ENCODE data around the gene MPG.
"Not testable (repeated sequence)": the region's sequence is repeated elsewhere in the genome, so short reads cannot be mapped to it uniquely, and the experiment has no call there.

Gene MPG

DNA sequence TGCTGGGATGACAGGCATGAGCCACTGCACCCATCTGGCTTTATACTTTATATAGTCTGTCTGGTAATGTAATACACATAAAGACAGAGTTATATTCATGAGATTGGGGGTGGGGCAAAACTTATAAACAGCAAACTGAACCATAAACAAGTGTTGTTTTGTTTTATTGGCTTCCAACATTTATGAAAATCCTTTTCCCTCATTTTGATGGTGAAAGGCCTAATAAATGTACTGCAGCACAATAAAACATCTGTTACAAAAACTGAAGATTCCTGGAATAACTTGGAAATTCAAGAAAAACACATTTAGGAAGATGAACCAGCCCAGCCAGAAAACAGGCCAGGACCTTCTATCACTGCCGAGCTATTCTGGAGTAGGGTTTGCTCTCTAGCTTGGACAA, 44.3 kb downstream of the MPG start:
- H3K4me3 ChIP-seq (ENCODE audit: control insufficient read depth, low read depth, low read length) = no peak overlapping the region
- TF ChIP-seq, protein P1, sequence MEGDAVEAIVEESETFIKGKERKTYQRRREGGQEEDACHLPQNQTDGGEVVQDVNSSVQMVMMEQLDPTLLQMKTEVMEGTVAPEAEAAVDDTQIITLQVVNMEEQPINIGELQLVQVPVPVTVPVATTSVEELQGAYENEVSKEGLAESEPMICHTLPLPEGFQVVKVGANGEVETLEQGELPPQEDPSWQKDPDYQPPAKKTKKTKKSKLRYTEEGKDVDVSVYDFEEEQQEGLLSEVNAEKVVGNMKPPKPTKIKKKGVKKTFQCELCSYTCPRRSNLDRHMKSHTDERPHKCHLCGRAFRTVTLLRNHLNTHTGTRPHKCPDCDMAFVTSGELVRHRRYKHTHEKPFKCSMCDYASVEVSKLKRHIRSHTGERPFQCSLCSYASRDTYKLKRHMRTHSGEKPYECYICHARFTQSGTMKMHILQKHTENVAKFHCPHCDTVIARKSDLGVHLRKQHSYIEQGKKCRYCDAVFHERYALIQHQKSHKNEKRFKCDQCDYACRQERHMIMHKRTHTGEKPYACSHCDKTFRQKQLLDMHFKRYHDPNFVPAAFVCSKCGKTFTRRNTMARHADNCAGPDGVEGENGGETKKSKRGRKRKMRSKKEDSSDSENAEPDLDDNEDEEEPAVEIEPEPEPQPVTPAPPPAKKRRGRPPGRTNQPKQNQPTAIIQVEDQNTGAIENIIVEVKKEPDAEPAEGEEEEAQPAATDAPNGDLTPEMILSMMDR (conservative IDR thresholded peaks at IDR 0.05; ENCODE audit: control insufficient read depth, insufficient read depth, low read depth, low read length) = no peak
- DNase-seq (ENCODE audit: low read depth) = no peak

DNA sequence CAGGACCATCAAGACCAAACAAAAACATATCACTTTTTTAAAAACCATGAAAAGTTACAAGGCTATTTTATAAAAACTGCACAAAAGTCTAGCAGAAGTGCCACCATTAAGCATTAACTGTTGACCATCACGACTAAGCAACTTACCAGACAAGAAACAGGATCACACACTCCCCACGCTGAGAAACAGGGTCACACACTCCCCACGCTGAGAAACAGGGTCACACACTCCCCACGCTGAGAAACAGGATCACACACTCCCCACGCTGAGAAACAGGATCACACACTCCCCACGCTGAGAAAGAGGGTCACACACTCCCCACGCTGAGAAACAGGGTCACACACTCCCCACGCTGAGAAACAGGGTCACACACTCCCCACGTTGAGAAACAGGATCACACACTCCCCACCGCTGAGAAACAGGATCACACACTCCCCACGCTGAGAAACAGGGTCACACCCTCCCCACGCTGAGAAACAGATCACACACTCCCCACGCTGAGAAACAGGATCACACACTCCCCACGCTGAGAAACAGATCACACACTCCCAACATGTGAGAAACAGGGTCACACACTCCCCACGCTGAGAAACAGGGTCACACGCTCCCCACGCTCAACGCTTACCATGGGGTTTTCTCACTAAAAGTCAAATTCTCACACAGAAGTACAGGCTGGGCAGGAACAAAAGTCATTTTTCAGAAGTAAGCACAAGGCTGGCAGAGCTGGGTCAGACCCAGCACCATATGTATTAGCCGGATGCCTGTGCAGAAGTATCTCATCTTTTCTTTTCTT, 45.7 kb downstream of the MPG start:
- H3K4me3 ChIP-seq (ENCODE audit: control insufficient read depth, low read depth, low read length); DNase-seq (ENCODE audit: low read depth): not testable (repeated sequence)

DNA sequence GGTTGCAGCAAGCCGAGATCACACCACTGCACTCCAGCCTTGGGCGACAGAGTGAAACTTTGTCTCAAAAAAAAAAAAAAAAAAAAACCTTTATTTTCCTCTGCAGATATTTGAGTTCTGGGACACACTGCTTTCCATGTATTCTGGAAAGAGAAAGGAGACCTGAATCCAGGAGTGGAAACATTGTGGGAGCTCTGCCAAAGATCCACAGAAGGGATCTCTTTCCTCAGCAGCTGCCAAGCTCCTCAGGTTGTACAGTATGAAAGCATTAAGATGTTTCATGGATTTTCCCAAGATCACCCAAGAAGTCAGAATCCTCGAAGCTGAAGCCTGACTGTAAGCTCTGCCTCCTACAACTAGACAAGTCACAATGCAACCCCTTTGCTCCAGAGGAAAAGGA, 47.0 kb downstream of the MPG start:
- H3K4me3 ChIP-seq (ENCODE audit: control insufficient read depth, low read depth, low read length) = no peak overlapping the region

DNA sequence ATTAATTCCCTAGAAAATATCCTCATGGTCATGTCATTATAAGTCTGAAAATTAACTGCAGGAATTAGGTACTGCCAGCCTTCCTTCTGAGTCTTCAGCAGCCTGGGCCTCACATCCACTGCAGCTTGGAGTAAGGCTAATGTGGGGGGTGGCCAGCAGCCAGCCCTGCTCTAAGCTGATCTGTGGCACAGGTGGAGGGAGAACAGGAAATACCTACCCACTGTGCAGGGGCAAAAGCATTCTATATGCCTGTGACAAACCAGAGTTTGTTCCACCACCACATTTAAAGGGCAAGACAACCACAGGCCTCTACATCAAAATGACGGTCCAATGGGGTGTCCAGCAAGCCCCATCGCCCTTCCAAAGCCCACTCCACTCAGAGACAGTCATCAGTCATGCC, 51.0 kb downstream of the MPG start:
- no peak overlapping the region for H3K4me3 ChIP-seq (ENCODE audit: control insufficient read depth, low read depth, low read length)
- TF ChIP-seq, protein P1 (conservative IDR thresholded peaks at IDR 0.05; ENCODE audit: control insufficient read depth, insufficient read depth, low read depth, low read length) = no peak
- DNase-seq (ENCODE audit: low read depth) = no peak

More for the DNA sequence above, 47.0 kb downstream of the MPG start:
- no peak for DNase-seq (ENCODE audit: low read depth)
- TF ChIP-seq, protein P1 (conservative IDR thresholded peaks at IDR 0.05; ENCODE audit: control insufficient read depth, insufficient read depth, low read depth, low read length) = no peak

DNA sequence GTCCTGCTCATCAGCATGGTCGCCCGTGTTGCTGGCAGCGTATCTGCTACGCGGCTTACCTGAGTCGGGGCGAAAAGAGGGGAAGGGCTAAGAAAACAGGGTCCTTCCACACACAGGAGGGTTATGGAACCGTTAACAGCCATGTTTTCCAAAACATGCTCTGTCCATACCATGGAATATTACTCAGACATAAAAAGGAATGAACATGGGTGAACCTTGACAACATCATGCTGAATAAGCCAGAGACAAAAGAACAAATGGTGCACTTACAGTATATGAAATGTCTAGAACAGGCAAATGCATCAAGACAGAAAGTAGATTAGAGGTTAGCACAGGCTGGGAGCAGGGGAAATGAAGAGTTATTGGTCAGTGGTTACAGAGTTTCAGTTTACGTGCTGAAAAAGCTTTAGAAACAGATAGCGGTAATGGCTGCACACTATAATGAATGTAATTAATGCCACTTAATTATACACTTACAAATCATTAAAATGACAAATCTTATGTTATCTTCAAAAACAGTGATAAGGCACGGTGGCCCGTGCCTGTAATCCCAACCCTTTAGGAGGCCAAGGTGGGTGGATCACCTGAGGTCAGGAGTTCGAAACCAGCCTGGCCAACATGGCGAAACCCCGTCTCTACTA, 52.6 kb downstream of the MPG start:
- TF ChIP-seq, protein P1 (conservative IDR thresholded peaks at IDR 0.05; ENCODE audit: control insufficient read depth, insufficient read depth, low read depth, low read length) = no peak
- no peak for DNase-seq (ENCODE audit: low read depth)
- no peak overlapping the region for H3K4me3 ChIP-seq (ENCODE audit: control insufficient read depth, low read depth, low read length)

DNA sequence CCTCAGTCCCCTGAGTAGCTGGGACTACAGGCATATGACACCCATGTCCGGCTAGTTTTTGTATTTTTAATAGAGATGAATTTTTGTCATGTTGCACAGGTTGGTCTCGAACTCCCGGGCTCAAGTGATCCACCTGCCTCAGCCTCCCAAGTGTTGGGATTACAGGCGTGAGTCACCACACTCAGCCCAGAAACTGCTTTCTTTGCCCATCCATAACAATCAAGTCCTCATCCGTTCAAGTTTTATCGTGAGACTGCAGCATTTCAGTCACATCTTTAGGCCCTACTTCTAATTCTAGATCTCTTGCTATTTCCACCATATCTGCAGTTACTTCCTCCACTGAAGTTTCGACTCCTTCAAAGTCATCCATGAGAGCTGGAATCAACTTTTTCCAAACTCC, 54.1 kb downstream of the MPG start:
- no peak for DNase-seq (ENCODE audit: low read depth)
- TF ChIP-seq, protein P1 (conservative IDR thresholded peaks at IDR 0.05; ENCODE audit: control insufficient read depth, insufficient read depth, low read depth, low read length) = no peak
- H3K4me3 ChIP-seq (ENCODE audit: control insufficient read depth, low read depth, low read length) = no peak overlapping the region

DNA sequence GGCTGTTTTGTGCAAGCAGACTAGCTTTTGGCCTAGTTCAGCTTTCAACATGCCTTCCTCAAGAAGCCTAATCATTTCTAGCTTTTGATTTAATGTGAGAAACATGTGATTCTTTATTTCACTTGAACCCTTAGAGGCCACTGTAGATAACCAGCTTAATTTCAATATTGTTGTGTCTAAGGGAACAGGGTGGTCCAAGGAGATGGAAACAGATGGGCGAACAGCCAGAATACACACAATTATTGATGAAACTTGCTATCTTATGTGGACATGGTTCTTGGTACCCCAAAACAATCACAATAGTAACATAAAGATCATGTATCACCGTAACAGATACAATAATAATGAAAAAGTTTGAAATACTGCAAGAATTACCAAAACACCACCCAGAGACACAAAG, 55.7 kb downstream of the MPG start:
- H3K4me3 ChIP-seq (ENCODE audit: control insufficient read depth, low read depth, low read length) = no peak overlapping the region
- no peak for DNase-seq (ENCODE audit: low read depth)
- TF ChIP-seq, protein P1 (conservative IDR thresholded peaks at IDR 0.05; ENCODE audit: control insufficient read depth, insufficient read depth, low read depth, low read length) = no peak
